ENCODE measurements around the gene IL32. TPM values are rescaled to one million over a fixed set of nuclear protein-coding genes. Genes with fewer than 3 reads are reported as not detected.

The IL32 gene
- total and polyA plus RNA-seq, 2 donors (not counting 1 experiment from before 2014, with no cell fraction given): 2.0 to 2.3 TPM

- H2AFZ ChIP-seq (ENCODE audit: insufficient read depth, low read depth, low read length, poor library complexity, severe bottlenecking): no peak overlapping the region
- DNase-seq (no peak), ATAC-seq (ENCODE audit: low read depth) (no peak)
- no peaks in the 10 kb centered on the region for H3K36me3 ChIP-seq (replicated peaks in 1 of 2; ENCODE audit: control extremely low read depth in 1 of 2, control insufficient read depth in 1 of 2, extremely low read depth in 1 of 2, insufficient read depth in 2 of 2, low read length in 1 of 2)
- no peak overlapping the region for H3K27ac Mint-ChIP-seq
- peaks cover 7% of the 10 kb centered on the region for H3K27me3 Mint-ChIP-seq
- no peaks in the 10 kb centered on the region for H3K79me2 ChIP-seq (ENCODE audit: control insufficient read depth, insufficient read depth, low read length)
- H3K4me2 ChIP-seq (replicated peaks; ENCODE audit: low read depth, low read length, poor library complexity, severe bottlenecking): no peak overlapping the region
- no peaks in the 10 kb centered on the region for H3K4me1 ChIP-seq (ENCODE audit: control insufficient read depth in 2 of 2, insufficient read depth in 2 of 2, low read length in 2 of 2)
- no peak overlapping the region for H3K27ac ChIP-seq (ENCODE audit: low read length in 2 of 2)
- no peaks in the 10 kb centered on the region for H3K9me3 Mint-ChIP-seq (ENCODE audit: insufficient read depth)
- CTCF ChIA-PET: interaction anchor here (0.7 kb wide), 1 partner anchor 1411 kb away, joined by 3 read pairs; no protein-coding TSS in a partner anchor
- 96% methylated on average over 9 of the region's 17 CpGs for WGBS (ENCODE audit: insufficient coverage)
- no peak overlapping the region for H3K4me3 ChIP-seq (ENCODE audit: control extremely low read depth in 1 of 5, extremely low read depth in 1 of 5, insufficient read depth in 1 of 5, low read depth in 2 of 5, low read length in 4 of 5)
- peaks cover 4% of the 10 kb centered on the region for H3K4me1 Mint-ChIP-seq
- H3K9ac ChIP-seq (ENCODE audit: low read length): no peak overlapping the region
- intact Hi-C loops (cut with micrococcal nuclease): no loop called here
- POLR2A ChIA-PET: no interaction called here
- TF ChIP-seq EZH2 (IDR thresholded peaks at IDR 0.05; ENCODE audit: borderline replicate concordance, insufficient read depth, low read depth, low read length, poor library complexity, severe bottlenecking): no peak
- no peak for TF ChIP-seq CTCF (IDR thresholded peaks at IDR 0.05)
- H3K4me3 Mint-ChIP-seq: no peak overlapping the region
- H4K20me1 ChIP-seq (ENCODE audit: control insufficient read depth, insufficient read depth, low read length, poor library complexity, severe bottlenecking): no peaks in the 10 kb centered on the region
- H3K27me3 ChIP-seq (replicated peaks in 1 of 4; ENCODE audit: control extremely low read depth in 1 of 4, control insufficient read depth in 3 of 4, insufficient read depth in 4 of 4, low read length in 3 of 4): peaks cover 0 to 8% (median 3%) of the 10 kb centered on the region in 4 experiments
- no peaks in the 10 kb centered on the region for H3K9me3 ChIP-seq (ENCODE audit: control extremely low read depth in 1 of 3, control insufficient read depth in 2 of 3, insufficient read depth in 1 of 3, low read length in 2 of 3)
Observed at GRCh38 chr16:3085868-3086595, 20.6 kb downstream of the IL32 start.

GRCh38 chr16:3086596-3087242, 21.3 kb downstream of the IL32 start:
- no peak overlapping the region for H2AFZ ChIP-seq (ENCODE audit: insufficient read depth, low read depth, low read length, poor library complexity, severe bottlenecking)
- no peak overlapping the region for H3K4me3 Mint-ChIP-seq

More at GRCh38 chr16:3086596-3087242, 21.3 kb downstream of the IL32 start:
- Histone ChIP-seq H3K27me3 (replicated peaks in 1 of 4; ENCODE audit: control extremely low read depth in 1 of 4, control insufficient read depth in 3 of 4, insufficient read depth in 4 of 4, low read length in 3 of 4) (peaks cover 0 to 8% (median 3%) of the 10 kb centered on the region in 4 experiments), H3K27ac (ENCODE audit: low read length in 2 of 2) (no peak overlapping the region), H3K9ac (ENCODE audit: low read length) (no peak overlapping the region), H3K4me3 (ENCODE audit: control extremely low read depth in 1 of 5, extremely low read depth in 1 of 5, insufficient read depth in 1 of 5, low read depth in 2 of 5, low read length in 4 of 5) (no peak overlapping the region), H3K4me2 (replicated peaks; ENCODE audit: low read depth, low read length, poor library complexity, severe bottlenecking) (no peak overlapping the region), H3K4me1 (ENCODE audit: control insufficient read depth in 2 of 2, insufficient read depth in 2 of 2, low read length in 2 of 2) (no peaks in the 10 kb centered on the region), H3K79me2 (ENCODE audit: control insufficient read depth, insufficient read depth, low read length) (no peaks in the 10 kb centered on the region), H4K20me1 (ENCODE audit: control insufficient read depth, insufficient read depth, low read length, poor library complexity, severe bottlenecking) (no peaks in the 10 kb centered on the region), H3K36me3 (replicated peaks in 1 of 2; ENCODE audit: control extremely low read depth in 1 of 2, control insufficient read depth in 1 of 2, extremely low read depth in 1 of 2, insufficient read depth in 2 of 2, low read length in 1 of 2) (no peaks in the 10 kb centered on the region), H3K9me3 (ENCODE audit: control extremely low read depth in 1 of 3, control insufficient read depth in 2 of 3, insufficient read depth in 1 of 3, low read length in 2 of 3) (no peaks in the 10 kb centered on the region)
- WGBS (ENCODE audit: insufficient coverage): 70% methylated on average over 7 of the region's 14 CpGs
- Mint-ChIP-seq H3K4me1 (peaks cover 4% of the 10 kb centered on the region), H3K27me3 (peaks cover 7% of the 10 kb centered on the region), H3K27ac (no peak overlapping the region), H3K9me3 (ENCODE audit: insufficient read depth) (no peaks in the 10 kb centered on the region)
- CTCF ChIA-PET: interaction anchor here (0.7 to 3.2 kb wide), 5 partner anchors 9 to 54 kb away, joined by 3 to 16 read pairs (median 3); no protein-coding TSS in a partner anchor
- TF ChIP-seq EZH2 (IDR thresholded peaks at IDR 0.05; ENCODE audit: borderline replicate concordance, insufficient read depth, low read depth, low read length, poor library complexity, severe bottlenecking) (no peak), CTCF (IDR thresholded peaks at IDR 0.05) (no peak)
- intact Hi-C loops (cut with micrococcal nuclease): no loop called here
- ATAC-seq (ENCODE audit: low read depth): no peak
- POLR2A ChIA-PET: no interaction called here
- DNase-seq: no peak
